Duodenal mucosa (tissue), 2 donors: ENCODE data around the gene ITPR1.

Experiments used
- H3K27ac ChIP-seq: one replicate; pipeline ENCODE4 v1.7.0; 2013; ENCODE audit warnings: low read depth, low read length
- H3K27me3 ChIP-seq, 2 donors: one replicate each; pipeline ENCODE4 v1.7.0; 2013; ENCODE audit warnings: low read length in 2 of 2, control low read depth in 1 of 2; ENCODE audit not compliant: insufficient read depth in 2 of 2, control insufficient read depth in 1 of 2
- H3K36me3 ChIP-seq, 2 donors: one replicate each; pipeline ENCODE4 v1.7.0; 2013; ENCODE audit warnings: low read length in 2 of 2, control low read depth in 1 of 2; ENCODE audit not compliant: insufficient read depth in 2 of 2, control insufficient read depth in 1 of 2
- H3K4me1 ChIP-seq, 2 donors: one replicate each; pipeline ENCODE4 v1.7.0; 2013; ENCODE audit warnings: low read length in 2 of 2, control low read depth in 1 of 2; ENCODE audit not compliant: insufficient read depth in 2 of 2, control insufficient read depth in 1 of 2
- H3K4me3 ChIP-seq, 2 donors: one replicate each; pipeline ENCODE4 v1.7.0; 2013; ENCODE audit warnings: low read length in 2 of 2, low read depth in 1 of 2
- H3K9ac ChIP-seq, 2 donors: one replicate each; pipeline ENCODE4 v1.7.0; 2013; ENCODE audit warnings: low read length in 2 of 2, low read depth in 1 of 2
- H3K9me3 ChIP-seq, 2 donors: one replicate each; pipeline ENCODE4 v1.7.0; 2013; ENCODE audit warnings: low read length in 2 of 2, control low read depth in 1 of 2; ENCODE audit not compliant: control insufficient read depth in 1 of 2

Gene ITPR1

GRCh38 chr3:4794331-4794730 lies 301.2 kb downstream of the ITPR1 start:
- H3K27ac ChIP-seq = no peak overlapping the region
- H3K4me3 ChIP-seq = no peak overlapping the region
- no peaks in the 10 kb centered on the region for H3K36me3 ChIP-seq
- no peaks in the 10 kb centered on the region for H3K4me1 ChIP-seq
- H3K27me3 ChIP-seq = no peaks in the 10 kb centered on the region
- H3K9me3 ChIP-seq = no peaks in the 10 kb centered on the region
- H3K9ac ChIP-seq = no peak overlapping the region

GRCh38 chr3:4794798-4795197 lies 301.6 kb downstream of the ITPR1 start:
- Histone ChIP-seq H3K27ac (no peak overlapping the region), H3K9ac (no peak overlapping the region), H3K27me3 (no peaks in the 10 kb centered on the region)

GRCh38 chr3:4795905-4796304 lies 302.8 kb downstream of the ITPR1 start:
- Histone ChIP-seq H3K9ac (no peak overlapping the region), H3K36me3 (no peaks in the 10 kb centered on the region)

More at GRCh38 chr3:4794798-4795197, 301.6 kb downstream of the ITPR1 start:
- Histone ChIP-seq H3K9me3 (no peaks in the 10 kb centered on the region), H3K36me3 (no peaks in the 10 kb centered on the region), H3K4me1 (no peaks in the 10 kb centered on the region), H3K4me3 (no peak overlapping the region)

GRCh38 chr3:4797201-4797705 lies 304.1 kb downstream of the ITPR1 start:
- H3K36me3 ChIP-seq = peaks cover 0 to under 1% of the 10 kb centered on the region in 2 donors
- H3K27me3 ChIP-seq = no peaks in the 10 kb centered on the region
- no peaks in the 10 kb centered on the region for H3K9me3 ChIP-seq
- no peak overlapping the region for H3K9ac ChIP-seq
- no peak overlapping the region for H3K27ac ChIP-seq
- H3K4me1 ChIP-seq = no peaks in the 10 kb centered on the region
- no peak overlapping the region for H3K4me3 ChIP-seq

More at GRCh38 chr3:4795905-4796304, 302.8 kb downstream of the ITPR1 start:
- Histone ChIP-seq H3K27ac (no peak overlapping the region), H3K4me1 (no peaks in the 10 kb centered on the region), H3K9me3 (no peaks in the 10 kb centered on the region), H3K4me3 (no peak overlapping the region), H3K27me3 (no peaks in the 10 kb centered on the region)

- Histone ChIP-seq H3K27me3 (no peaks in the 10 kb centered on the region), H3K4me1 (no peaks in the 10 kb centered on the region), H3K9me3 (no peaks in the 10 kb centered on the region), H3K27ac (no peak overlapping the region), H3K9ac (no peak overlapping the region), H3K4me3 (no peak overlapping the region), H3K36me3 (peaks cover 0 to 2% of the 10 kb centered on the region in 2 donors)
Measured at GRCh38 chr3:4799266-4800256, 306.4 kb downstream of the ITPR1 start.

- Histone ChIP-seq H3K4me1 (no peaks in the 10 kb centered on the region), H3K36me3 (peaks cover 0 to 2% of the 10 kb centered on the region in 2 donors), H3K27me3 (no peaks in the 10 kb centered on the region), H3K27ac (no peak overlapping the region), H3K9me3 (no peaks in the 10 kb centered on the region), H3K9ac (no peak overlapping the region), H3K4me3 (no peak overlapping the region)
Measured at GRCh38 chr3:4800595-4800994, 307.4 kb downstream of the ITPR1 start.

GRCh38 chr3:4801892-4802291 lies 308.7 kb downstream of the ITPR1 start:
- Histone ChIP-seq H3K27me3 (no peaks in the 10 kb centered on the region), H3K27ac (no peak overlapping the region), H3K4me3 (no peak overlapping the region), H3K36me3 (peaks cover 0 to 2% of the 10 kb centered on the region in 2 donors), H3K9me3 (no peaks in the 10 kb centered on the region), H3K4me1 (no peaks in the 10 kb centered on the region), H3K9ac (no peak overlapping the region)

GRCh38 chr3:4802903-4803302 lies 309.8 kb downstream of the ITPR1 start:
- Histone ChIP-seq H3K27me3 (no peaks in the 10 kb centered on the region), H3K36me3 (peaks cover 0 to 2% of the 10 kb centered on the region in 2 donors), H3K27ac (no peak overlapping the region), H3K4me1 (no peaks in the 10 kb centered on the region), H3K4me3 (no peak overlapping the region), H3K9ac (no peak overlapping the region), H3K9me3 (no peaks in the 10 kb centered on the region)

- H3K4me3 ChIP-seq = no peak overlapping the region
- H3K27me3 ChIP-seq = no peaks in the 10 kb centered on the region
- H3K36me3 ChIP-seq = peaks cover 0 to 2% of the 10 kb centered on the region in 2 donors
- H3K27ac ChIP-seq = no peak overlapping the region
- H3K9ac ChIP-seq = no peak overlapping the region
- H3K9me3 ChIP-seq = no peaks in the 10 kb centered on the region
- peaks cover 9 to 12% of the 10 kb centered on the region in 2 donors for H3K4me1 ChIP-seq
Measured at GRCh38 chr3:4804161-4805058, 311.3 kb downstream of the ITPR1 start.
